ENCODE results near the gene DNASE1L3. TPM values are rescaled to one million over a fixed set of nuclear protein-coding genes. Genes with fewer than 3 reads are reported as not detected.

Gene DNASE1L3
- 0.06 to 0.28 TPM in 2 of 5 replicates, not detected in the others for total RNA-seq (2022; extraction: Qiagen RNA extraction)

GRCh38 chr3:58210761-58211460, at the start of gene DNASE1L3:
Gene DNASE1L3 (minus strand): TSS chr3:58210972. CDS start chr3:58210906, 66 bp downstream.

GRCh38 chr3:58237238-58237940, 26.6 kb upstream of the DNASE1L3 start, which contains the start of gene ABHD6:
Gene ABHD6 (plus strand): TSS chr3:58237792. CDS start chr3:58256587, 18,795 bp downstream.

Other genes starting within 250 kb of the DNASE1L3 start
- 288 to 332 TPM (median 311 TPM) in 5 replicates for gene FLNB, start 202.6 kb downstream of the DNASE1L3 start, total RNA-seq (2022; extraction: Qiagen RNA extraction)
- gene ABHD6, start 26.8 kb upstream of the DNASE1L3 start, total RNA-seq (2022; extraction: Qiagen RNA extraction) = 11.0 to 12.7 TPM (median 12.1 TPM) in 5 replicates
- 10.0 to 12.8 TPM (median 11.1 TPM) in 5 replicates for gene RPP14, start 95.3 kb upstream of the DNASE1L3 start, total RNA-seq (2022; extraction: Qiagen RNA extraction)
- gene HTD2, start 95.5 kb upstream of the DNASE1L3 start, total RNA-seq (2022; extraction: Qiagen RNA extraction) = 6.1 to 7.8 TPM (median 6.8 TPM) in 5 replicates
- gene PXK, start 121.9 kb upstream of the DNASE1L3 start, total RNA-seq (2022; extraction: Qiagen RNA extraction) = 5.5 to 6.6 TPM (median 6.2 TPM) in 5 replicates
- gene PDHB, start 222.9 kb upstream of the DNASE1L3 start, total RNA-seq (2022; extraction: Qiagen RNA extraction) = 55.2 to 67.8 TPM (median 60.6 TPM) in 5 replicates

Data from A549 treated with CORT108297 at 1 μM for 4 hours (cell line).